GM13976 (cell line): ENCODE data around the gene TPK1.

Experiments used
- DNase-seq: peaks from one replicate; pipeline ENCODE4 v3.0.0; 2012; ENCODE audit warnings: low spot score
- in situ Hi-C: fragments of 300-500 bp; cut with MboI; formaldehyde crosslinking; loops from one replicate; pipeline ENCODE4 v1.12.0; 2022; ENCODE audit warnings: low sequenced_read_pairs, mixed read lengths, inconsistent platforms; ENCODE audit not compliant: unreplicated experiment
- TF ChIP-seq, protein P1 (sequence below): IDR thresholded peaks from 2 replicates; pipeline ENCODE4 v1.5.1; 2012; ENCODE audit warnings: borderline replicate concordance, mild to moderate bottlenecking; ENCODE audit not compliant: insufficient read depth; ENCODE audit errors: extremely low read depth, missing control alignments, control extremely low read depth

Gene TPK1

GRCh38 chr7:144470078-144470477 is 365.8 kb downstream of the TPK1 start:
- in situ Hi-C loops = no loop called here
- DNase-seq = no peak
- TF ChIP-seq, protein P1, sequence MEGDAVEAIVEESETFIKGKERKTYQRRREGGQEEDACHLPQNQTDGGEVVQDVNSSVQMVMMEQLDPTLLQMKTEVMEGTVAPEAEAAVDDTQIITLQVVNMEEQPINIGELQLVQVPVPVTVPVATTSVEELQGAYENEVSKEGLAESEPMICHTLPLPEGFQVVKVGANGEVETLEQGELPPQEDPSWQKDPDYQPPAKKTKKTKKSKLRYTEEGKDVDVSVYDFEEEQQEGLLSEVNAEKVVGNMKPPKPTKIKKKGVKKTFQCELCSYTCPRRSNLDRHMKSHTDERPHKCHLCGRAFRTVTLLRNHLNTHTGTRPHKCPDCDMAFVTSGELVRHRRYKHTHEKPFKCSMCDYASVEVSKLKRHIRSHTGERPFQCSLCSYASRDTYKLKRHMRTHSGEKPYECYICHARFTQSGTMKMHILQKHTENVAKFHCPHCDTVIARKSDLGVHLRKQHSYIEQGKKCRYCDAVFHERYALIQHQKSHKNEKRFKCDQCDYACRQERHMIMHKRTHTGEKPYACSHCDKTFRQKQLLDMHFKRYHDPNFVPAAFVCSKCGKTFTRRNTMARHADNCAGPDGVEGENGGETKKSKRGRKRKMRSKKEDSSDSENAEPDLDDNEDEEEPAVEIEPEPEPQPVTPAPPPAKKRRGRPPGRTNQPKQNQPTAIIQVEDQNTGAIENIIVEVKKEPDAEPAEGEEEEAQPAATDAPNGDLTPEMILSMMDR = no peak

DNA sequence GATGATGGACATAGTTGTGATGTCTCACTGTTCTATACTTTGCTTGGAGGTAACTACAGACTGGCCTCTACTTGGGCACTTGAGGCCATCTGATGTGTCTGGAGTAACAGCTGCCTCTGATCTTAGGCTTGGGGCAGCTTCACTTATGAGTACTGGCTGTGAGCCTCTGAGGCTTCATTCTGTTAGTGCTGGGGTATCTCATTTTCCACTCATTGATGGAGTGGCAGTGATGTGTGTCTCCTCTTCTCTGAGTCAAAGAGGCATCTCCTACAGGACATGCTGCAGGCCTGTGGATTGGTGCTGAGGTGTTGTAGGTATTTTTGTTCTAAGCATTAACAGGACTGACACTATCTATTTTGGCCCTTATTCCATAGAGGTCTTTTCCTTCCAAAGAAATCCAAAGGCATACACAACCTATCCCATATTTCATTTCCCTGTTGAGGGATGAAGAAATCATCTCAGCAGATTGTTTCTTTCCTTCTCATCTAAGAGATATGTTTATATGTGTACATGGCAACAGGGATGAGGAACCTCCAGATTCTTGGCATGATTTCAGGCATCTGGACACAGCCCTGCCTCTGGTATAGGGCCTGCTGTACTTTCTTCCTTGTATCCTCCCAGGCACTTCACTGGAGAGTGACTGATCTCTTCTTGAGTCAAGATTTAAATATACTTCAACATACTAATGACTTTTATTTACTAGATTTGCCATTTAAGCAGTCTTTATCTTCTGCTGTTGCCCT is 366.7 kb downstream of the TPK1 start:
- TF ChIP-seq, protein P1 = no peak
- DNase-seq = no peak
- in situ Hi-C loops = no loop called here

- in situ Hi-C loops = no loop called here
- TF ChIP-seq, protein P1 = no peak
- DNase-seq = no peak
These were observed 376.2 kb downstream of the TPK1 start for GRCh38 chr7:144459635-144460034.

- TF ChIP-seq, protein P1 = no peak
- DNase-seq = no peak
- in situ Hi-C loops = no loop called here
These were observed 380.8 kb downstream of the TPK1 start for GRCh38 chr7:144455040-144455404.

GRCh38 chr7:144454256-144455039 is 381.4 kb downstream of the TPK1 start:
- DNase-seq = no peak
- in situ Hi-C loops = no loop called here
- TF ChIP-seq, protein P1 = no peak

- TF ChIP-seq, protein P1 = no peak
- no peak for DNase-seq
- in situ Hi-C loops = no loop called here
These were observed 383.8 kb downstream of the TPK1 start for GRCh38 chr7:144452064-144452463.
